Smooth muscle cell of trachea (primary cell): ENCODE results near the gene BTK. TPM values are rescaled to one million over a fixed set of nuclear protein-coding genes. Genes with fewer than 3 reads are reported as not detected.

Experiments used
- total RNA-seq: library from RNA; depleted of rRNA; stranded (reverse); fragments of >200 nt; gene quantifications from 2 replicates; pipeline ENCODE4 v1.2.1, GENCODE V29; 2014

The BTK gene
- 0.15 TPM in 1 of 2 replicates, not detected in the other for total RNA-seq

DNA sequence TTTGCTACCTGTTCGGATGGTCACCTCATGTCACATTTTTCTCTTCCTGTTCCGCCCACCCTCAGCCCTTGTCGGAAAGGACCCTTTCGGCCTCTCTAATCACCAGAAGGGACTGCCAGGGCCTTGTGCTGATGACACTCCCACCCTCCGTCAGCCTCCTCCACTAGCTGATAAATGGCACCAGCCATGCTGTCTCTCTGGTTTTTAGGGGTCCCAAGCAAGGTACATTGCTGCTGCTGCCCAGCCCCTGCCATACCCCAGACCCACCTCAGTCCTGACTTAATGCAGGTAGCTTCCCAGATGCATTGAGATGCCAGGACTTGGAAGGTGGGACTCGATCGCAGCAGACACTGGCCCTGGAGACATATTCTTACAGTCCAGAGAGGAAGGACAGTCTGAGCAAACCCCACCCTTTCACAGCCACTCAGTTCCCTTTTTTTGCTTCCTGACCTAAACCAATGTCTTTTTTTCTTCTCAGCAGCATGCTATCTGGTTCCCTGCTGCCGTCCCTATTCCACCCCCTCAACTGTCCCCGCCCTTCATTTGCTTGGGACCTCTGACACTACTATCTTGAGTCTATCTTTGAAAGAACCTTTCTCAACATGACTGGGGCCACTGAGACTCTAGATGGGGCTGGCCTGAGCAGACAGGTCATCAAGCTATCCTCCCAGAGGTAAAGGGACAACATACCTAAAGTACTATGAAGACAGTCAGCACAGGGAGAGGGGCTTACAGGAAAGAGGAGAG lies at the start of gene BTK:
TSS of gene BTK (minus strand) at position 397 of the 747 bp plus-strand sequence. CDS start 10,907 bp downstream, outside the sequence.

DNA sequence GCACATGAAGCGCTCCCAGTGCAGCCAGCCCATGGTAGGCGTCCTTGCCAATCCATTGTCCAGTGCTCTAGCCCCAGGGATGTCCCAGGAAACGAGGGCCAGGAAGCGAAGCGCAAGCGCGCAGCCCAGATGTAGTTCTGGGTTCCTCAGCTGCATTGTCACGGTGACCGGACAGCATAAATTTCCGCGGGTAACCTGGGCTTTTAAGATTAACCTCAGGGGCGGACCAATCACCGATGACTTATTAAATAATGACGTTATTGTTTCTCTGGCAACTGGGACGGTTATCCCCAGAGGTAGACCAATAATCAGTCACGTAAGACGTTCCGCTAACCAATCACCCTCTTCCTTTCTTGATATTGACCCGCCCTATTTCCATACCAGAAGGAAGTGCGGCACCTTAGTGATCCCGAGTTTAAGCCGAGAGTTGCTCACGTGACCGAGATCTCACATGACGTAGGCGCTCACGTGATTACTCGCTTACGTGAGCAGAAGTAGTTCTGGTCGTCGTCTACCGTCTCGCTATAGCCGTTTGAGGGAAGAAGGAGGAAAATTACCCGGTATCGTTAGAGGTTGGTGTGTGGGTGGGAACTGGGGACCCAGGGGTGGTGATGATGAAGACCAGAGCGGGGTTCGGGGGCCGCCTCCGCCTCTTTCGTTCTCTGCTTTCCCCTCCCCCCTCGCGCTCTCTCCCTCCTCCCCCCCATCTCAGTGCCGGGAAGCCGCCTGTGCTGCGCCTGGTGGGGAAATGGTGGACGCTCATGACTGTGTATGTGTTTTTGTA lies 21.9 kb upstream of the BTK start, which contains the start of the genes GLA and HNRNPH2:
TSS of gene GLA (minus strand) at position 178 of the 784 bp plus-strand sequence. CDS start at position 156, 22 bp downstream.
TSS of gene HNRNPH2 (plus strand) at position 475 of the 784 bp plus-strand sequence. CDS start 3,767 bp downstream, outside the sequence.

DNA sequence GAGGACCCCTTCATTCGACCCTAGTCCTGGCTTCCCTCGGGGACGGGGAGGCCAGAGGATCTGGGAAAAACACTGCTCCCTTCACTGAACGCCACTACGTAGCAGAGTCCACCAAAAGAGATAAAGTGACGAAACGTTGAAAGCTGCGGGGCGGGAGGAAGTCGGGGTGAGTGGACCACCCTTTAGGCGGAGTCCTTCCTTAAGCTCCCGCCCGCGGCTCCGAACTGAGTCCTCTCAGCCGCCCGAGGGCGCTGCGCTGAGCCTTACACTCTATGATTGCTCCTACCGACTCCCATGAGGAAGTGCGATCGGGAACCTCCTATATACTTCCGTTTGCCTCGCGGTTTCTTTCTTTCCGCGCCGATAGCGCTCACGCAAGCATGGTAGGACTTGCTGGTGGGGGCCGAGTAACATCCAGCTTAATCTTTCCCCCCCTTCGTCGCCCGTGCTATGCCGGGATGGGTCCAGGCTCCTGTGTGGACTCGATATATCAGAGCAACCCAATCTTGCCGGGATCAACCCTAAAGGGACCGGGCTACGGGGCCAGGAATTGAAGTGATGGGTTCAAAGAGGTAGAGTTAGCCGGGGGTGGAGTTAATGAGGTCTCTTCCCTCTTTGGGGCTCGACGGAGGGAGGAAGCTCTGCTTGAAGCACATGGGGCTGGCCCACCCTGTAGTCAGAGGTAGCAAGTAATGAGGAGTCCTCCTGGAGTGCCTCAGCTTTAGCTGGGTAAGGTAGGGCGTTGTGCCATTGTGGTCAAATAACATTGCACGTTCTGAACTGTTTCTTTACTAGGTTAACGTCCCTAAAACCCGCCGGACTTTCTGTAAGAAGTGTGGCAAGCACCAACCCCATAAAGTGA lies 4.9 kb upstream of the BTK start, which contains the start of gene RPL36A:
TSS of gene RPL36A (plus strand) at position 348 of the 862 bp plus-strand sequence. CDS start at position 381, 33 bp downstream.

DNA sequence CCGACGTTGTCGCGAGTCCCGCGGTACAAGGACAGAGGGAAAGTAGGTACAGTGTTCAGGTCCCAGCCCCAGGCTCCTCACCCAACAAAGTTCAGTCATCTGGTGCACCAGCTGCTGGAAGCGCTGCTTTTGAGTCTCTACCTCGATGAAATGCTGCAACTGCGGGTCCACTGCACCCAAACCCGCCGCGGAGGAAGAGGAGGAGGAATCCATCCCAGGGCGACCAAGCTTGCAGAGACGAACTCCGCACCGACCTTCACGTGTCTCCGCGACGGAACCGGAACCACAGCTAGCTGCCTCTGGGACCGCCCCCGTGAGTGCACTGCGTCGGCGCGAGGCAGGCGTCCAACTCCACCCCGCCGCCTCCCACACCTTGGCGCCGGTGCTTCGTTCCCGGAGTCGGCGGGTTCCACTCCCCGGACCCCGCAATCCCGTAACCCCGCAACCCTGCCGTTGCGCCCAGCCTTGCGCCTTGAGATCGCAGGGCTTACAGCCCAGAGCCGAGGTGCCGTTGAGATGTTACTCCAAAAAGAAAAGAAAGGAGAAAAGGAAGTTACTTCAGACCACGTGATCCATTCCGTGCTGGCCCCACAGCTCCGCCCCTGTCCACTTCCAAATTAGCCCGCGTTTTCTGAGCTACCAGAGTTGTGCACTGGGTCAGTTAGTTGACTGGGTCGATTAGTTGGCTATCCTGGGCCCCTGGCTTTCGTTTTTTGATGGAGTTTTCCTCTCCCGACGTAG lies 37.4 kb downstream of the BTK start, which contains the start of gene TIMM8A:
TSS of gene TIMM8A (minus strand) at position 291 of the 741 bp plus-strand sequence. CDS start at position 213, 78 bp downstream.

Other genes starting within 250 kb of the BTK start
- 2.0 and 2.3 TPM in 2 replicates for gene DRP2, start 166.4 kb downstream of the BTK start, total RNA-seq
- 0.50 and 0.58 TPM in 2 replicates for gene TAF7L, start 94.9 kb downstream of the BTK start, total RNA-seq
- 3.5 and 3.9 TPM in 2 replicates for gene TIMM8A, start 37.4 kb downstream of the BTK start, total RNA-seq
- gene RPL36A, start 4.8 kb upstream of the BTK start, total RNA-seq: 146 and 577 TPM in 2 replicates
- 23.5 and 49.3 TPM in 2 replicates for gene GLA, start 21.7 kb upstream of the BTK start, total RNA-seq
- 77.6 and 111 TPM in 2 replicates for gene HNRNPH2, start 22.0 kb upstream of the BTK start, total RNA-seq
- gene ARMCX4, start 99.3 kb upstream of the BTK start, total RNA-seq: 5.1 and 6.5 TPM in 2 replicates
- 82.7 and 111 TPM in 2 replicates for gene ARMCX1, start 164.4 kb upstream of the BTK start, total RNA-seq
- 34.6 and 43.6 TPM in 2 replicates for gene ARMCX6, start 231.8 kb upstream of the BTK start, total RNA-seq
- gene ARMCX3, start 237.0 kb upstream of the BTK start, total RNA-seq: 91.9 and 107 TPM in 2 replicates